ENCODE measurements around the gene BTNL2. TPM values are rescaled to one million over a fixed set of nuclear protein-coding genes. Genes with fewer than 3 reads are reported as not detected.
"Not testable (repeated sequence)": the region's sequence is repeated elsewhere in the genome, so short reads cannot be mapped to it uniquely, and the experiment has no call there.

BTNL2 gene
- total RNA-seq, 1 donor from 2014 or later, result not detected

DNA sequence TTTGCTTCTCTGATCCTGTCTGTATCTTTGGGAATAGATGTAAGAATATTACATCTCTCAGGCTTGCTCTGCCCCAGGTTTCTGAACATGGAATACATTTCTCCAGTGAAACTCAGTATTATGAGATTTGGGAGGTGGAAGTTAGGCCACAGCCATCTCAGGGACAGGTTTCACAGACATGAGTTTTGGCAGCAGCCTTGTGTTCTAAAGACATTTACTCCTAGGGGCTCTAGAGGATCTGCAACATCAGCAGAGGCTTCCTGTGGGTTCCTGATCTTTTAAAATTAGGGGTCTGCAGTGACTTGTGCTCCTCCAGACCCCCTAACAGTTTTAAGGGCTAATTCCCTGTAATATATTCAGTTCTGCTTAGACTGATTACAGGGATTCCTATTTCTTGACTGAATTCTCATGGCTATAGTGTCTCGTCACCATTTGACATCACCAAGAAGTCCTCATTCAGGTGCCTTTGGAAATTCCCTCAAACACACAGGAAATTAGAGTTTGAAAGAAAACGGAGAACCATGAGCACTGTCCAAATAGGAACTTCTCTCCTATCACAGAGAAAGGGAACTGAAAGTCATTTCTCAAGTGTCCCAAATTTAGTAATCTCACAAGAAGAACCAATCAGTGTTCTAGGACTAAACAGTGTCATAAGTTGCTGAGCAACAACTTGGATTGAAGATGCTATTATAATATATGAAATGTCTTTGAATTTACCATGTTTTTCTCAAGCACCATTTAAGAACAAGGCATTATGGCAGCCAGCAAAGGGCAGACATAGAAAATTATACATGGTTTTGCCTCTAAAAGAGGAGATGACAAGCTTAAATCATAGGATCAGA is 30.2 kb upstream of the BTNL2 start:
- Histone ChIP-seq H3K9ac (ENCODE audit: low read length) (no peak overlapping the region), H3K4me3 (ENCODE audit: insufficient read depth, low read depth, low read length) (no peak overlapping the region), H3K27ac (ENCODE audit: low read depth, low read length) (no peak overlapping the region), H3K27me3 (ENCODE audit: insufficient read depth, low read length) (peaks cover 5% of the 10 kb centered on the region), H4K20me1 (ENCODE audit: insufficient read depth, low read length) (no peaks in the 10 kb centered on the region), H3K79me2 (ENCODE audit: insufficient read depth, low read length) (no peaks in the 10 kb centered on the region), H3K4me2 (ENCODE audit: low read length) (no peak overlapping the region), H3K9me3 (ENCODE audit: insufficient read depth, low read depth, low read length) (no peaks in the 10 kb centered on the region), H2AFZ (ENCODE audit: low read depth, low read length) (no peak overlapping the region), H3K36me3 (ENCODE audit: insufficient read depth, low read length) (no peaks in the 10 kb centered on the region), H3K4me1 (ENCODE audit: insufficient read depth, low read length) (no peaks in the 10 kb centered on the region)
- Mint-ChIP-seq H3K27ac (ENCODE audit: unreplicated experiment) (no peak overlapping the region), H3K4me1 (ENCODE audit: low read depth, unreplicated experiment) (no peaks in the 10 kb centered on the region), H3K9me3 (ENCODE audit: unreplicated experiment) (no peaks in the 10 kb centered on the region), H3K27me3 (ENCODE audit: low read depth, unreplicated experiment) (peaks cover 16% of the 10 kb centered on the region), H3K4me3 (ENCODE audit: unreplicated experiment) (no peak overlapping the region), H3K36me3 (ENCODE audit: low read depth, unreplicated experiment) (no peaks in the 10 kb centered on the region)
- DNase-seq (ENCODE audit: low read depth), result no peak
- FAIRE-seq, result no peak
- TF ChIP-seq, protein P1, sequence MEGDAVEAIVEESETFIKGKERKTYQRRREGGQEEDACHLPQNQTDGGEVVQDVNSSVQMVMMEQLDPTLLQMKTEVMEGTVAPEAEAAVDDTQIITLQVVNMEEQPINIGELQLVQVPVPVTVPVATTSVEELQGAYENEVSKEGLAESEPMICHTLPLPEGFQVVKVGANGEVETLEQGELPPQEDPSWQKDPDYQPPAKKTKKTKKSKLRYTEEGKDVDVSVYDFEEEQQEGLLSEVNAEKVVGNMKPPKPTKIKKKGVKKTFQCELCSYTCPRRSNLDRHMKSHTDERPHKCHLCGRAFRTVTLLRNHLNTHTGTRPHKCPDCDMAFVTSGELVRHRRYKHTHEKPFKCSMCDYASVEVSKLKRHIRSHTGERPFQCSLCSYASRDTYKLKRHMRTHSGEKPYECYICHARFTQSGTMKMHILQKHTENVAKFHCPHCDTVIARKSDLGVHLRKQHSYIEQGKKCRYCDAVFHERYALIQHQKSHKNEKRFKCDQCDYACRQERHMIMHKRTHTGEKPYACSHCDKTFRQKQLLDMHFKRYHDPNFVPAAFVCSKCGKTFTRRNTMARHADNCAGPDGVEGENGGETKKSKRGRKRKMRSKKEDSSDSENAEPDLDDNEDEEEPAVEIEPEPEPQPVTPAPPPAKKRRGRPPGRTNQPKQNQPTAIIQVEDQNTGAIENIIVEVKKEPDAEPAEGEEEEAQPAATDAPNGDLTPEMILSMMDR (IDR thresholded peaks at IDR 0.05; ENCODE audit: insufficient read depth, low read depth, low read length), result no peak
- TF ChIP-seq EZH2 (IDR thresholded peaks at IDR 0.05; ENCODE audit: insufficient read depth, low read length), result no peak

DNA sequence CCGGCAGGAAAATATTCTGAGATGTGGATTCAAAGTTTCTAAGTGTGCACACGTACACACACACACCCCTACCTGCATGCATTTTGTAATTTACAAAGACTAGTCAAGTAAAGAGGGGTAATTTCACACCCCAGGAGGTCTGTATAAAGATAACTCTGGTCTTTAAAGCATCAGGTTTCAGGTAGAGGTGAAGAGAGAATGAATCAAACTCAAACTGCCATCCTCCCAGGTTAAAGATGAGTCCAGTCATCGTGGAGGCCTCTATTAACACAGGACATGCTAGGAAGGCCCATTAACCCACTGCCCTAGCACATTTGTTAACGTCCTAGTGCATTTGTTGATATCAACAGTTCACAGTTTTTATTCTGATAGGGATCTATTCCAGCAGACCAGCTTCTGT is 29.2 kb upstream of the BTNL2 start:
- H3K4me1 Mint-ChIP-seq (ENCODE audit: low read depth, unreplicated experiment), result no peaks in the 10 kb centered on the region
- no peak overlapping the region for H3K4me3 Mint-ChIP-seq (ENCODE audit: unreplicated experiment)
- FAIRE-seq, result no peak
- no peak overlapping the region for H3K4me3 ChIP-seq (ENCODE audit: insufficient read depth, low read depth, low read length)
- no peaks in the 10 kb centered on the region for H3K79me2 ChIP-seq (ENCODE audit: insufficient read depth, low read length)
- no peak for DNase-seq (ENCODE audit: low read depth)
- H3K9ac ChIP-seq (ENCODE audit: low read length), result no peak overlapping the region
- H3K9me3 Mint-ChIP-seq (ENCODE audit: unreplicated experiment), result no peaks in the 10 kb centered on the region
- no peak overlapping the region for H2AFZ ChIP-seq (ENCODE audit: low read depth, low read length)
- no peak overlapping the region for H3K27ac Mint-ChIP-seq (ENCODE audit: unreplicated experiment)
- H3K27ac ChIP-seq (ENCODE audit: low read depth, low read length), result no peak overlapping the region
- no peaks in the 10 kb centered on the region for H4K20me1 ChIP-seq (ENCODE audit: insufficient read depth, low read length)
- H3K9me3 ChIP-seq (ENCODE audit: insufficient read depth, low read depth, low read length), result no peaks in the 10 kb centered on the region
- no peaks in the 10 kb centered on the region for H3K36me3 Mint-ChIP-seq (ENCODE audit: low read depth, unreplicated experiment)
- no peaks in the 10 kb centered on the region for H3K4me1 ChIP-seq (ENCODE audit: insufficient read depth, low read length)
- peaks cover 12% of the 10 kb centered on the region for H3K27me3 Mint-ChIP-seq (ENCODE audit: low read depth, unreplicated experiment)
- H3K4me2 ChIP-seq (ENCODE audit: low read length), result no peak overlapping the region
- TF ChIP-seq EZH2 (IDR thresholded peaks at IDR 0.05; ENCODE audit: insufficient read depth, low read length), result no peak
- TF ChIP-seq, protein P1 (IDR thresholded peaks at IDR 0.05; ENCODE audit: insufficient read depth, low read depth, low read length), result no peak
- H3K36me3 ChIP-seq (ENCODE audit: insufficient read depth, low read length), result no peaks in the 10 kb centered on the region
- H3K27me3 ChIP-seq (ENCODE audit: insufficient read depth, low read length), result peaks cover 5% of the 10 kb centered on the region

- not testable (repeated sequence) for H3K36me3 ChIP-seq (ENCODE audit: insufficient read depth, low read length); H2AFZ ChIP-seq (ENCODE audit: low read depth, low read length); H3K4me2 ChIP-seq (ENCODE audit: low read length); H3K36me3 Mint-ChIP-seq (ENCODE audit: low read depth, unreplicated experiment); H3K4me1 ChIP-seq (ENCODE audit: insufficient read depth, low read length); H3K4me3 ChIP-seq (ENCODE audit: insufficient read depth, low read depth, low read length); H3K9me3 Mint-ChIP-seq (ENCODE audit: unreplicated experiment); H3K79me2 ChIP-seq (ENCODE audit: insufficient read depth, low read length); H3K9ac ChIP-seq (ENCODE audit: low read length); H3K27ac ChIP-seq (ENCODE audit: low read depth, low read length); H3K27me3 ChIP-seq (ENCODE audit: insufficient read depth, low read length); H4K20me1 ChIP-seq (ENCODE audit: insufficient read depth, low read length); FAIRE-seq; H3K4me3 Mint-ChIP-seq (ENCODE audit: unreplicated experiment); H3K4me1 Mint-ChIP-seq (ENCODE audit: low read depth, unreplicated experiment); H3K27ac Mint-ChIP-seq (ENCODE audit: unreplicated experiment); H3K9me3 ChIP-seq (ENCODE audit: insufficient read depth, low read depth, low read length); DNase-seq (ENCODE audit: low read depth)
- peaks cover 18% of the 10 kb centered on the region for H3K27me3 Mint-ChIP-seq (ENCODE audit: low read depth, unreplicated experiment)
These were observed 27.0 kb upstream of the BTNL2 start for GRCh38 chr6:32433950-32434349.
